Subcutaneous abdominal adipose tissue (tissue), 5 donors: Measurements from ENCODE around the gene SOX13.

Experiments used
- H3K27ac ChIP-seq: one replicate; pipeline ENCODE4 v1.7.0; 2013; ENCODE audit warnings: low read depth, mild to moderate bottlenecking, inconsistent platforms, low read length, moderate library complexity
- H3K27me3 ChIP-seq, 5 donors: one replicate each; pipeline ENCODE4 v1.7.0; 2013; ENCODE audit warnings: low read length in 5 of 5, inconsistent platforms in 1 of 5; ENCODE audit not compliant: control insufficient read depth in 5 of 5, insufficient read depth in 4 of 5
- H3K36me3 ChIP-seq, 5 donors: one replicate each; pipeline ENCODE4 v1.7.0; 2013; ENCODE audit warnings: low read length in 5 of 5; ENCODE audit not compliant: control insufficient read depth in 5 of 5, insufficient read depth in 5 of 5
- H3K4me1 ChIP-seq, 5 donors: one replicate each; pipeline ENCODE4 v1.7.0; 2013; ENCODE audit warnings: low read length in 5 of 5, mild to moderate bottlenecking in 3 of 5, moderate library complexity in 1 of 5; ENCODE audit not compliant: control insufficient read depth in 5 of 5, insufficient read depth in 5 of 5
- H3K4me3 ChIP-seq, 5 donors: one replicate each; pipeline ENCODE4 v1.7.0; 2013; ENCODE audit warnings: low read length in 5 of 5, low read depth in 1 of 5
- H3K9ac ChIP-seq, 5 donors: one replicate each; pipeline ENCODE4 v1.7.0; 2013; ENCODE audit warnings: low read length in 5 of 5, mild to moderate bottlenecking in 4 of 5, moderate library complexity in 3 of 5
- H3K9me3 ChIP-seq, 5 donors: one replicate each; pipeline ENCODE4 v1.7.0; 2013; ENCODE audit warnings: low read length in 5 of 5; ENCODE audit not compliant: control insufficient read depth in 5 of 5
- donor health status: healthy.
- donor health status: healthy.
- donor health status: healthy.
- donor health status: healthy.
- donor health status: healthy.

Gene SOX13

DNA sequence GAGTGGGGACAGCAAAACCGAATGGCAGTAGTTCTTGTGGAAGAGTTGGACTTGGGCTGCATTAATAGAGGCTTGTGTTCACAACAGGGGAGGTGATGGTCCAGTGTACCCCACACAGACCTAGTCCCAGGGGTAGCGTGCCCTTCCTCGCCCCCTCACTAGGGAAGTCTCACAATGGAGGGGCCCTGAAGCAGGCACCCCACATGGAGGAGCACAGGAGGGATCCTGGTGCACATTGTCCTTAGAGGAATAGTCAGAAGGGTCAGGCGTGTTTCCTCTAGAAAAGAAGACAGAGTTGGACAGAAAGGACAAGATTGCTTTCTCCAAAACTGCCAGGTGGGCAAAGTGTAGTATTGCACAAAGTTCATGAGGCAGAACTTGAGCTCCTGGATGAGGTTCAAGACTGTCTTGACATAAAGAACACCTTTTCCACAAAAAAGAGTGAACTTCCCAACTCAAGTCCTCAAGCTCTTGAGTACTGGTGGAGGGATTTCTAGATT is 55.6 kb downstream of the SOX13 start:
- H3K27me3 ChIP-seq, result peaks cover 0 to 4% (median 0%) of the 10 kb centered on the region in 5 donors
- peaks cover 10 to 45% (median 24%) of the 10 kb centered on the region in 5 donors for H3K4me1 ChIP-seq
- peaks cover 0 to 33% (median 32%) of the 10 kb centered on the region in 5 donors for H3K36me3 ChIP-seq
- no peak overlapping the region for H3K4me3 ChIP-seq
- H3K27ac ChIP-seq, result peak overlapping the region; percentile 54
- no peaks in the 10 kb centered on the region for H3K9me3 ChIP-seq
- H3K9ac ChIP-seq, result no peak overlapping the region

DNA sequence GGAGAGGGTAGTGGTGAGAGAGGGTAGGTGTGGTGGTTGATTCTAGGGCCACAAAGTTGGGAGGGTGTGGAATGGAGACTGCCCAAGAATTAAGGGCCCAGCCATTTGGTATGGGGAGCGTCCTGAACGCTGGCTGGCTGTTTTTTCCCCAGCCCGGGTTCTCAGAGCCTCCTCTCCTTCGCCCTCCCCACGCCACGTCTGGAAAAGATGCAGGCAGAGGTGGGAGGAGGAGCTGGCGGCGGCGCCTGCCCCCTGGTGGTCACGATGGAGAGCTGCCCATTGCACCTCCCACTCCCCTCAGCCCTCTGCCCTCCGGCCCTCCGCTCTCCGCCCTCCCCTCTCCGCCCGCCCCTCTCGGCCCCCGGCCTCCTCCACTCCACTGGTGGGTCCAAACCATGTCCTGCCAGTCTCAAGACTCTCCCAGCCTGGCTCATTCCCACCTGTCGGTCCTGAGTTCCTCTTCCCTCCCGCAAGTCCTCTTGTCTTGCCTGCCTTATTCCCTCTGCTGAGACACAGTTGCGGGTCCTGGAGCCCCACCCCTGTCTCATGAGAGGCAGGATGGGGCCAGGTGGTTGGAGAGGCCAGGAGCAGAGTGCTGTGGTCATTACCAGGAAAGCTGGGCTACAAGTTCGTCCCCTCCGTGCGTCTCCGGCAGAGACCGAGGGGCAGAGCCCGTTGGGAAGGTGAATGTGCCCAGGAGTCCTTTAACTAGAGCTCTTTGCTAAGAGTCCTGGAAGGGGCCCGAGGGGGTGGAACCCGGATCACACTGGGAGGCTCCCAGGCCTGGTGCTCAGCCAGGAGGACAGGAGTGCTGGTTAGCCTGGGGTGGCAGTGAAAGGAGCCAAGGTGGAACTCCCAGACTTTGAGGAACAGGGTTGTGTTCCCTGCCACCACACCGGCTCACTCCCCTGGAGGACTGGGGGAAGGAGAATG is 56.3 kb downstream of the SOX13 start:
- Histone ChIP-seq H3K36me3 (peaks cover 0 to 31% (median 24%) of the 10 kb centered on the region in 5 donors), H3K4me1 (peaks cover 10 to 45% (median 24%) of the 10 kb centered on the region in 5 donors), H3K9me3 (no peaks in the 10 kb centered on the region), H3K27me3 (peaks cover 0 to 4% (median 0%) of the 10 kb centered on the region in 5 donors), H3K27ac (peak overlapping the region; percentile 35), H3K9ac (peak overlapping the region in 1 of 5 donors; percentile 65), H3K4me3 (peak overlapping the region in 3 of 5 donors; percentile 24 to 66 (median 45))

DNA sequence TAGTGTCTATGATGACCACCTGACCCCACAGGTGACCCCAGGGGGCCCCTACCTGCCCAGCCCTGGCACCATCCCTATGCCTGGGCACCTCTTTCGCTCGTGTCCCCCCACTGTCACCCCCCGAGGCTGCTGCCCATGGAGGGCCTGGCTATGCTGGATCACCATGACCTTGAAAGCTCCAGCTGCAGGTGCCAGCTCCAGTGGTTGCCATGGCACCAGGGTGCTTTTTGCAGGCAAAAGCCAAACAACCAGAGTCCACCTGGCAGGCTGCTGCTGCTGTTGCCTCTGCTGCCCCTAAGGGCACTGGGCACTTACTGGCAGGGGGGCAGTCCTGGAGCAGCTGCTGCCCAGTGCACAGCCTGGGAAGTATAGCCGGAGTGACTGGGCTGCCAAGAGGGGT is 57.3 kb downstream of the SOX13 start:
- no peak overlapping the region for H3K9ac ChIP-seq
- peak overlapping the region; percentile 37 for H3K27ac ChIP-seq

DNA sequence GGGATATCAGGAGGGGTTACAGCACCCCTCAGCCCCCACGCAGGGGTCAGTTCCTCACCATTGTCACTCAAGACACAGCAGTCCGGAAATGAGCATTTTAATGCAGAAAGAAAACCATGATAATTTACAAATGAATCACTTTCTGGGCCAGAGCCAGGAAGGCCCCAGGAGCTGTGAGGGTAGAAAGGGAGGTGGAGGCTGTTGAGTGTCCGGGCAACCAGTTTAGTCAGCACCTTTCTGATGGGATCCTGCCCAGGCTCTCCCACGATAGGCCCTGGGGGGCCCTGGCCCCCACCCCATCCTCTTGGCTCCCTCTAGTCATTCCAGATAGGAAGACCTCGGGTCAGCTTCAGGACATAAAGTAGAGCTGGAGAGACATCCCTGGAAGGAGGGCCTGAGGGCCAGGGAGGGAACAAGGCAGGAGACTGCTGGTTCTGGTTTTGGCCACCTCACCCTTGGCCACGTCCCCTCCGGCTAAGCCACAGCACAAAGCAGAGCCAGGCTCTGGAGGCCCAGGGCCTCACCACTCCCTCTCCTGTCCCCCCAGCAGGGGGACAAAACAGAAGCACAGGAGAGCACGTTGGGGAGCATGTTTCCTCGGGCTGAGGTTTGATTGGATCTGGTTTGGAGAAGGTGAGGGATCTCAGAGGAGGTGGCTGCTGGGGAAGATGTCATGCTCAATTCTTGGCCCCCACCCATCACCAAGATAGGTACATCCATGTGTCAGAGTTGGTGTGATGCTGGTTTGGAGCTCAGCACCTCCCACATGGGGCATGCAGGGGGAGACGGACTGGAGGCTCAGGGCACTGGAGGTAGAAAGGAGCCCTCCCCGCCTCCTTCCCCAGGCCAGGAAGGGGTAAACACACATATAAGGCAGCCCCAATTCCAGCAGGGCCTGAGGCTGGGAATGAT is 58.3 kb downstream of the SOX13 start:
- H3K27ac ChIP-seq, result peak overlapping the region; percentile 37

More for the DNA sequence above, 57.3 kb downstream of the SOX13 start:
- H3K4me1 ChIP-seq, result peaks cover 10 to 45% (median 24%) of the 10 kb centered on the region in 5 donors
- H3K27me3 ChIP-seq, result peaks cover 0 to 4% (median 0%) of the 10 kb centered on the region in 5 donors
- peaks cover 0 to 24% (median 15%) of the 10 kb centered on the region in 5 donors for H3K36me3 ChIP-seq
- no peaks in the 10 kb centered on the region for H3K9me3 ChIP-seq
- no peak overlapping the region for H3K4me3 ChIP-seq

DNA sequence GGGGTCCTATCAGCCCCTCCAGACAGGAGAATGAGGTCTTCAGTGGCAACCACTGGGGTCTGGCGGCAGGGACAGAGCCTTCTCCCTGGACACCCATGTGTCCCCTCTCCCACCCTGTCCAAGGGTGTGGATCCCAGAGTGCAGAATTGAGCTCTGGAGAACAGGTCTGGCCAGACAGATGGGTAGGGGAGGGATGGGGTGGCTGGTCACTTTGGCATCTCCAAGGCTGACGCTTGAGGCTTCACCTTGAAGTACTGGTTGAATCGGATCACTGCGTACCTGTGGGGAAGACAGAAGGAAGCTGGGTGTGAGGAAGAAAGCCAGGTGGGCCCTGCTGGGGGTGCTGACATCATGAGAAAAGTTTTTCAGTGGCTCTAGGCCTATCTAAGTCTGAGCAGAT is 59.1 kb downstream of the SOX13 start:
- peaks cover 0 to 8% (median 0%) of the 10 kb centered on the region in 5 donors for H3K36me3 ChIP-seq
- peaks cover 0 to 4% (median 0%) of the 10 kb centered on the region in 5 donors for H3K27me3 ChIP-seq
- H3K9ac ChIP-seq, result no peak overlapping the region
- no peak overlapping the region for H3K27ac ChIP-seq
- no peak overlapping the region for H3K4me3 ChIP-seq
- peaks cover 6 to 36% (median 22%) of the 10 kb centered on the region in 5 donors for H3K4me1 ChIP-seq
- no peaks in the 10 kb centered on the region for H3K9me3 ChIP-seq

More for the DNA sequence above, 58.3 kb downstream of the SOX13 start:
- peaks cover 0 to 4% (median 0%) of the 10 kb centered on the region in 5 donors for H3K27me3 ChIP-seq
- H3K9ac ChIP-seq, result no peak overlapping the region
- H3K9me3 ChIP-seq, result no peaks in the 10 kb centered on the region
- H3K36me3 ChIP-seq, result peaks cover 0 to 14% (median 6%) of the 10 kb centered on the region in 5 donors
- H3K4me3 ChIP-seq, result no peak overlapping the region
- peaks cover 10 to 43% (median 24%) of the 10 kb centered on the region in 5 donors for H3K4me1 ChIP-seq

DNA sequence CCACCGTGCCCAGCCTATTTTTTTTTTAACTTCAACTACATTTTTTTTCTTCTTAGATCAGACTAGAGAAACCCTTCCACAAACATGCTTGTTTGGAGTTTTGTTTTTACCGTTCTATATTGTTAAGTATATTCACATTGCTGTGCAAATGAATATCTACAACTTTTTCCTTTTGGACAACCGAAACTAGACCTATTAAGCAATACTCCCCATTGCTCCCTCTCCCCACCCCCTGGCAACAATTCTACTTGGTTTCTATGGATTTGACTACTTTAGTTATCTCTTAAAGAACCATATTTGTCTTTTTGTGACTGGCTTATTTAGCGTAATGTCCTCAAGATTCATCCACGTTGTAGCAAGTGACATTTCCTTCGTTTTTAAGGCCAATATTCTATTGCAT is 59.8 kb downstream of the SOX13 start:
- Histone ChIP-seq H3K4me1 (peaks cover 4 to 28% (median 17%) of the 10 kb centered on the region in 5 donors), H3K27ac (no peak overlapping the region), H3K9me3 (no peaks in the 10 kb centered on the region), H3K27me3 (peaks cover 0 to 6% (median 0%) of the 10 kb centered on the region in 5 donors), H3K9ac (no peak overlapping the region), H3K4me3 (no peak overlapping the region), H3K36me3 (peaks cover 0 to 8% (median 0%) of the 10 kb centered on the region in 5 donors)

DNA sequence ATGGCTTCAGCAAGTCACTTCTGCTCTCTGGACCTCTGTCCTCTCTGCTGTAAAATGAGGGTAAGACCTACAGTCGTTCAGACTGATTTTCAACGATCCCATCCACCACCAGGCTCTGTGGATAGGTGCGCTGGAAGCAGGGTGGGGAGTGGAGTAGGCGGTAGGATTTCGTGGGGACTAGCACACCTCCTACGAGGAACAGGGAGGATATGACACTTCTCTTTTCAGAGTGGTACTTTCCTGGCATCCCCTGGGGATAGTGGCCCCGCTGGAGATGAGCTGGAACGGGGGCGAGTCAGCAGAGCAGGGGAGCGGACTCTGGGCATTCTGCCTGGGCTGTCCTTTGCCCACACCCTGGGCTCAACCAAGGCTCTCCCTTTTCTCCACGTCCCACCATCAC is 61.2 kb downstream of the SOX13 start:
- Histone ChIP-seq H3K9me3 (no peaks in the 10 kb centered on the region), H3K9ac (no peak overlapping the region), H3K4me3 (no peak overlapping the region), H3K27me3 (peaks cover 0 to 6% (median 0%) of the 10 kb centered on the region in 5 donors), H3K27ac (no peak overlapping the region), H3K4me1 (peaks cover 2 to 18% (median 12%) of the 10 kb centered on the region in 5 donors), H3K36me3 (peaks cover 0 to 8% (median 6%) of the 10 kb centered on the region in 5 donors)

DNA sequence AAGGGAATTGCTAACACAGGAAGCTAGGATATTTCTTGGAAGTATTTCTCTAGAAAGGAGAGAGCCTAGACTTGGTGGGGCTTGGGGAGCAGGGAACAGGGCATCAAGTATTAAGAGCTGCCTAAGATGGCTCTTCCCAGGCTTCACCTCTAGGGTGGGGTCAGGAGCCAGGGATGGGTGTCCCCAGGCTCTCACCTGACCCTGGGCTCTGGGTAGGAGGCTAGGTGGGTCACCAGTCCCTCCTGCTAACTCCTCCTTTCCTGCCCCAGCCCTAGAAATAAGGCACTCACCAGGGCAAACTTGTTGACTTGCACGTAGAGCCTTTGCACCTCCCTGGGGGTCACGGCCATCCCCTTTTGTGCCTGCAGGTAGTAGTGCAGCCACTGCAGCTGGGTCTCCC is 63.9 kb downstream of the SOX13 start:
- Histone ChIP-seq H3K4me3 (no peak overlapping the region), H3K27me3 (peaks cover 0 to 2% (median 0%) of the 10 kb centered on the region in 5 donors), H3K9me3 (no peaks in the 10 kb centered on the region), H3K9ac (no peak overlapping the region), H3K27ac (no peak overlapping the region), H3K36me3 (peaks cover 0 to 15% (median 8%) of the 10 kb centered on the region in 5 donors), H3K4me1 (no peaks in the 10 kb centered on the region)

DNA sequence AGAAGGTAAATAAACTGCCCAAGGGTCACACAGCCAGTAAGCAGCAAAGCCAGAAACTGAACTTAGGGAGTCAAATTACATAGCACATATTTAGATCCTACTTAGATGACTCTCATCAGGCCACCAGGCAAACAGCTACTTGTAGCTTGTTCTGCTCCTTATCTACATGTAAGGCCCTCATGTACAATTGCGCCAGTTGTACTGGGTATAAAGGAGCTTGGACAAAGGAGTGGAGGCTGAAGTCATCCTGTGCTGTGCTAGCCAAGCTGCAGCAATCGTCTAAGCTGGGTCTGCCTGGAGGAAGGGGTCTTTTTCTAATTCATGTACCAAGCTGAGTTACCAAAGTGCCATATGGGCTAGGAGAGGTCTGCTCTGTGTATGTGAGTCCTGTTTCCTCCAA is 66.2 kb downstream of the SOX13 start:
- Histone ChIP-seq H3K9ac (no peak overlapping the region), H3K27ac (no peak overlapping the region), H3K27me3 (peaks cover 0 to 2% (median 0%) of the 10 kb centered on the region in 5 donors), H3K9me3 (no peaks in the 10 kb centered on the region), H3K4me1 (no peaks in the 10 kb centered on the region), H3K36me3 (peaks cover 0 to 15% (median 5%) of the 10 kb centered on the region in 5 donors), H3K4me3 (no peak overlapping the region)
